ENCODE measurements around the gene CEMIP2.

The CEMIP2 gene

DNA sequence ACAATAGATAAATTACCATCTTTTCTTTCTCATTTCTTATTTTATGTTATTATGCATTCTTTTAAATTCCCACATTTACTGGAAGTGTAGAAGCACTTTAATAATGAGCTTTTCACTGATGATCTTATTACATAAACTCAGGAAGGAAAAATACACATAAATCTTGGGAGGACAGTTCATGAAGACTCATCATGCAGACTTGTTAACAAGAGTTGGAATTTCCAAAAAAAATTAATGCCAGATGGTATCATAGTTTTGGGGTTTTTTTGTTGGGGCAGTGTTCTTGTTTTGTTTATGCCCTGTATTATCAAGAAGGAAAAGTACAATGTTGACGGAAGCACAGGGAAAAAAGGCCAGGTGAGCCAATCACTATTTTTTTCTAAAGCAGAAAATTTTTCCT, 35.1 kb downstream of the CEMIP2 start:
- WGBS, result 100% methylated on average over 1 of the region's 1 CpG
- no peaks in the 10 kb centered on the region for H3K27me3 ChIP-seq (ENCODE audit: insufficient read depth, low read length)
- H3K36me3 ChIP-seq (ENCODE audit: insufficient read depth, low read length), result peaks cover 97% of the 10 kb centered on the region
- H3K27ac ChIP-seq (ENCODE audit: low read depth, low read length), result no peak overlapping the region
- H3K4me1 ChIP-seq (ENCODE audit: insufficient read depth, low read length), result peaks cover 5% of the 10 kb centered on the region
- no peak overlapping the region for H3K4me3 ChIP-seq (ENCODE audit: low read length)
- H3K9me3 ChIP-seq (ENCODE audit: insufficient read depth, low read depth, low read length), result no peaks in the 10 kb centered on the region
- no peak overlapping the region for H3K9ac ChIP-seq (ENCODE audit: low read depth, low read length)

DNA sequence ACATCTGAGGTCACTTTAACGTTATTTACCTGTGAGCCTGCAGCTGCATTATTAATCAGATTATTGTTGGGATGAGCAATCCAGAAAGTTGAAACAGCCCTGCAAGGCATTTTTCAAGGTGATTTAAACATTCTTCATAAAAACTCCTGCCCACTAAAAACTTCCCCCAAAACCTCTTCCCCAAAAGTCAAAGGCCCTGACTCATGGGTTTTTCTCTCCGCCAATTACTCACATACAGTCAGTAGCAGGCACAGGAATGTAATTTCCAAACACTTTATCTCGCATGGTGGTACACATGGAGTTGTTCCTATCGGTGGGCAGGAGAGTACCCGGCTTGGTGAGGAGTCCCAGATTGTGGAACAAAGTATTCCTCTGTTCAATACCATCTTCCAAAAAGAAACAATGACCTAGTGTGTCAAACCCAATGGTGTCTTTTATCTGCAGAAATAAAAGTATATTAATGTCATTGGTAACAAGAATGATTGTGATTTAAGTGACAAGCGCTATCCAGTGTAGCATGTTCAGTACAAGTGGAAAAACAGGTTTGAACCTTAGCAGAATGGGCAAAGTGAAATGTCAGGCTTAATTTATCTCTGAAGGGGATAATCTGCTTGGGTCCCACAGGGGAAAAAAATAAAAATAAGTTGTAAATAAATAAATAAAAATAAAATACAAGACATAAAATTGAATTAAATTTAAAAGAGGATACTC, 38.3 kb downstream of the CEMIP2 start:
- WGBS, result 97% methylated on average over 6 of the region's 6 CpGs
- peaks cover 5% of the 10 kb centered on the region for H3K4me1 ChIP-seq (ENCODE audit: insufficient read depth, low read length)
- no peak overlapping the region for H3K4me3 ChIP-seq (ENCODE audit: low read length)
- no peak overlapping the region for H3K27ac ChIP-seq (ENCODE audit: low read depth, low read length)
- H3K36me3 ChIP-seq (ENCODE audit: insufficient read depth, low read length), result peaks cover 95% of the 10 kb centered on the region
- no peaks in the 10 kb centered on the region for H3K9me3 ChIP-seq (ENCODE audit: insufficient read depth, low read depth, low read length)
- H3K27me3 ChIP-seq (ENCODE audit: insufficient read depth, low read length), result no peaks in the 10 kb centered on the region
- no peak overlapping the region for H3K9ac ChIP-seq (ENCODE audit: low read depth, low read length)

DNA sequence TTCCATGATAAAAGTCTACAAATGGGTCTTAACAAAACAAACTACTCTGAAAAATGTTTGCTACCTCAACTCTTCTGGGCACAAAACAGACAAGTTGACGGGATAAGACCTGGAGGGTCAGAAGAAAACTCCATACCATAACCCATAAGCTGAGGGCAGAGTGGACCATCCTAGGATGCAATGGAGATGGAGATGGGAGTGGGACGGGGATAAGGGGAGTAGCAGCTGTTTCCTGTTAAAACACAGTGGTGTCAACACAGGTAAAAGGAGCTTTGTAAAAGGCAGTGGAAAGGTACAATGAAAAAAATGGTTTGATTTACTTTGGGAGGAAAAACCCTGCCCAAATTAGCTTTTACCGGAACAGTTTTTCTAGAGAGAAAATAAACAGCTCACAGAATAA, 41.6 kb downstream of the CEMIP2 start:
- Histone ChIP-seq H3K4me1 (ENCODE audit: insufficient read depth, low read length) (no peaks in the 10 kb centered on the region), H3K27me3 (ENCODE audit: insufficient read depth, low read length) (no peaks in the 10 kb centered on the region), H3K4me3 (ENCODE audit: low read length) (no peak overlapping the region), H3K9ac (ENCODE audit: low read depth, low read length) (no peak overlapping the region), H3K9me3 (ENCODE audit: insufficient read depth, low read depth, low read length) (no peaks in the 10 kb centered on the region), H3K36me3 (ENCODE audit: insufficient read depth, low read length) (peaks cover 95% of the 10 kb centered on the region), H3K27ac (ENCODE audit: low read depth, low read length) (no peak overlapping the region)
- 79% methylated on average over 3 of the region's 3 CpGs for WGBS

DNA sequence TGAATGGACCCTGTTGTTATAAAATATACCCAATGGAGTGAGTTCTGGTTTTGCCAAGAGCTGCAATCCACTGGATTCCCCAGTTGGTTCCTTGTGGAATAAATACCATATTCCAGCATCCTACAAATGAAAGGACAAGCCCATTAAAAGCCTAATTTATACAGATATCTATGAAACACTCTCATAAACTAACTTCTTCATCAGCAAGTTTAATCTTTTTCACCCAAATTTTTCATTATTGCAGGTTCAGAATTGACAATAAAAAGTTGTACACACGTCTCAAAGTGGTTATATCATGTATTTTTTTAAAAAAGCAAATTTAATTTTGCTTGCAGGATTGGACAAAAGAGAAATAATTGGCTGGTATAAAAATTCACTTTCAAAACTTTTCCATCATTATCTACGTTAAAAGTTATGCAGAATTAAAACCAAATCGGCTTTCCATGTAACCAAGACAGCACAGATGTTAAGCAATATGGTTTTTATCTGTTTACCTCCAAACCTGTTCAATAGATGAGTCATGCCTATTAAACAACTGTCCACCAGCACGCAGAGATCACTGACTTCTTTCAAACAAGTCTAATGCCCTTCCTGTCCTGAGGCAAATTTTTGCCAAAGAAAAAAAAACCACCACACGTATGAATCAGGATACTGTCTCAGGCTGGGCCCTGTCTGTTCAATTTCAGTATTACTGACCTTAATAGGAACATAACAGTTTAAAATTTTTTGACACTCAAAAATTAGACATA, 42.5 kb downstream of the CEMIP2 start:
- Histone ChIP-seq H3K36me3 (ENCODE audit: insufficient read depth, low read length) (peaks cover 95% of the 10 kb centered on the region), H3K9ac (ENCODE audit: low read depth, low read length) (no peak overlapping the region), H3K4me1 (ENCODE audit: insufficient read depth, low read length) (no peaks in the 10 kb centered on the region), H3K27ac (ENCODE audit: low read depth, low read length) (no peak overlapping the region), H3K4me3 (ENCODE audit: low read length) (no peak overlapping the region), H3K27me3 (ENCODE audit: insufficient read depth, low read length) (no peaks in the 10 kb centered on the region), H3K9me3 (ENCODE audit: insufficient read depth, low read depth, low read length) (no peaks in the 10 kb centered on the region)
- 84% methylated on average over 4 of the region's 5 CpGs for WGBS

DNA sequence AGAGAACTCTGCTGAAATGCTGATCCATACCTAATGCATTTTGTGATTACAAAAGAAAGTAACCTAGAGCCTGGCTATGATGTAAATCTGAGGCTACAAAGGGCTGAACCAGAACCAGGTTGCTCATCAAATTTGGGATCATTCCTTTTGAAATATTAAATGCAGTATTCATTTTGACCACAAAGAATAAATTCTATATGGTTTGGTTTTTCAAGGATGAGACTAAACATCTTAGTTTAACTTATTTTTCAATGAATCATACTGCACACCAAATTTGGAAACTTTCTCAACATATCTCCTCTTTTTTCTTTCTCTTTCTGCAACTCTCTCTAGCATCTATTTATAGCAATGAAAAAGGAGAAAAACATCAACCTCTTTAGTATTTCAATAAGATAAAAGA, 46.5 kb downstream of the CEMIP2 start:
- H3K9me3 ChIP-seq (ENCODE audit: insufficient read depth, low read depth, low read length), result no peaks in the 10 kb centered on the region
- H3K9ac ChIP-seq (ENCODE audit: low read depth, low read length), result no peak overlapping the region
- H3K4me3 ChIP-seq (ENCODE audit: low read length), result no peak overlapping the region
- H3K27ac ChIP-seq (ENCODE audit: low read depth, low read length), result no peak overlapping the region
- no peaks in the 10 kb centered on the region for H3K4me1 ChIP-seq (ENCODE audit: insufficient read depth, low read length)
- peaks cover 95% of the 10 kb centered on the region for H3K36me3 ChIP-seq (ENCODE audit: insufficient read depth, low read length)
- H3K27me3 ChIP-seq (ENCODE audit: insufficient read depth, low read length), result no peaks in the 10 kb centered on the region

DNA sequence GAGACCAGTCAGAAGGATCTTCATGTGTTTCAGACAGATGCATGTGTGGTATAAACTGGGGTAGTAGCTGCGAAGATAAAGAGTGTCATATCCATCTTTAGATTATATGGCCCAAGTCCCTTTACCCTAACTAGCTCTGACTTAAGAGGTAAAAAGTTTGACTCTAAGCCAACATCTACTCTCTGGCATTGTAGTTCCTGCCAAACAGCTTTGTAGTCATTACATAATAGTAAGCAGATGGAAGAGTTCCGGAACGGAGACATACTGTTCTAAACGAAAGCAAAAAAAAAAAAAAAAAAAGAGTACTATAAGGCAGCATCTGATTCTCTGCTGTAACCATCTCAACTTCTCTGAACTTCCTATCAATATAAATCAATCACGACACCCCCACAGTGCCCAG, 48.8 kb downstream of the CEMIP2 start:
- no peak overlapping the region for H3K4me3 ChIP-seq (ENCODE audit: low read length)
- H3K27me3 ChIP-seq (ENCODE audit: insufficient read depth, low read length), result no peaks in the 10 kb centered on the region
- H3K9me3 ChIP-seq (ENCODE audit: insufficient read depth, low read depth, low read length), result no peaks in the 10 kb centered on the region
- no peak overlapping the region for H3K27ac ChIP-seq (ENCODE audit: low read depth, low read length)
- no peak overlapping the region for H3K9ac ChIP-seq (ENCODE audit: low read depth, low read length)
- 98% methylated on average over 4 of the region's 5 CpGs for WGBS
- peaks cover 94% of the 10 kb centered on the region for H3K36me3 ChIP-seq (ENCODE audit: insufficient read depth, low read length)
- H3K4me1 ChIP-seq (ENCODE audit: insufficient read depth, low read length), result no peaks in the 10 kb centered on the region

DNA sequence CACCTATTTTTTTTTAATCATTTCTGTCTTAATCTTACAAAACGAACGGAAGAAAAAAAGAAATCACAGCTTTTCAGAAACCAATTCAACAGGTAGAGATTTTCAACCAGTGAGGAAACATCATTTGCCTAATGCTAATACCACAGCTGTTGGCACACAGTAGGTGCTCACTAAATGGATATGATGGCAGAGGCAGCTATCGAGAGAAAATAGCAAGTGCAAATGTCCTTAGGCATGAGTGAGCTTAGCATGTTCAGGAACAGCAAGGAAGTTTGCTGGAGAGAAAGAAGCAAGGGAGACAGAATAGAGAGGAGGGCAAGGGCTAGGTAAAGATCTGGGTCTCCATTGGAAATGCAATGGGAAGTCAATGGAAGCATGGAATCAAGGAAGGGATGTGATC, 49.2 kb downstream of the CEMIP2 start:
- 94% methylated on average over 3 of the region's 3 CpGs for WGBS
- Histone ChIP-seq H3K9ac (ENCODE audit: low read depth, low read length) (no peak overlapping the region), H3K27me3 (ENCODE audit: insufficient read depth, low read length) (no peaks in the 10 kb centered on the region), H3K4me3 (ENCODE audit: low read length) (no peak overlapping the region), H3K9me3 (ENCODE audit: insufficient read depth, low read depth, low read length) (no peaks in the 10 kb centered on the region), H3K4me1 (ENCODE audit: insufficient read depth, low read length) (no peaks in the 10 kb centered on the region), H3K27ac (ENCODE audit: low read depth, low read length) (no peak overlapping the region), H3K36me3 (ENCODE audit: insufficient read depth, low read length) (peaks cover 94% of the 10 kb centered on the region)

DNA sequence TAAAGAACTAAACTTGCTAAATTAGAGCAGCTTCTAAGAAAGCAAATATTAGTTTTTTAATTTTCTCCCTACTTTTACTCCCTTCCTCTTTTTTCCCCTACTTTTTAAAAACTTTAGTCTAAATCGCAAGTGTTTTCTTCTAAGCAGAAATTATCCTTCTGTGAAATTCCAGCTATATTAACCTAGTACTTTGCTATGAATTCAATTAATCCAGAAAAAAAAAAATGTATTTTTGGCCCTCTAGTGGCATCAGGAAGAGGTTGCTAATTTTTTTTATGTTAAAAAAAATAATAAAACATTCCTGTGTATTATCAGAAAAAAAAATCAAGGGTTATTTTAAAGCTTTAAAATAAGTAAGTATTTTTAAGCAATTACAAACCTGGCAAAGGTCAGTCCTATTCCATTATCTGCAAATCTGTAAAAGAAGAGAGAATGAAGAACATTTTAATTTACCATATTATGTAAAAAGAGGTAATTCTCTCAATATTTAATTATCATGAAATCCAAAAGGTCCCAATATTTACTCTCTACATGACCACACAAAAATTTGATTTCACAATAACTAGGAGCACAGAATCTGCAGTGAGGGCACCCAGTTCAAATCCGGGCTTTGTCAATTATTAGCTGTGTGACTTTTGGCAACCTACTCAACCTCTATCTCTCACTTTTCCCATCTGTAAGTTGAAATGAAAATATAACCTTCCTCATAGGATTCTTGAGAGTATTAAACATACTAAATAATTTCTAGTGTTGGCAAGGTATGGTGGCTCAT, 52.0 kb downstream of the CEMIP2 start:
- WGBS, result 97% methylated on average over 2 of the region's 2 CpGs
- H3K27ac ChIP-seq (ENCODE audit: low read depth, low read length), result no peak overlapping the region
- H3K9ac ChIP-seq (ENCODE audit: low read depth, low read length), result no peak overlapping the region
- H3K9me3 ChIP-seq (ENCODE audit: insufficient read depth, low read depth, low read length), result no peaks in the 10 kb centered on the region
- H3K4me1 ChIP-seq (ENCODE audit: insufficient read depth, low read length), result no peaks in the 10 kb centered on the region
- H3K4me3 ChIP-seq (ENCODE audit: low read length), result no peak overlapping the region
- H3K27me3 ChIP-seq (ENCODE audit: insufficient read depth, low read length), result no peaks in the 10 kb centered on the region
- peaks cover 94% of the 10 kb centered on the region for H3K36me3 ChIP-seq (ENCODE audit: insufficient read depth, low read length)

DNA sequence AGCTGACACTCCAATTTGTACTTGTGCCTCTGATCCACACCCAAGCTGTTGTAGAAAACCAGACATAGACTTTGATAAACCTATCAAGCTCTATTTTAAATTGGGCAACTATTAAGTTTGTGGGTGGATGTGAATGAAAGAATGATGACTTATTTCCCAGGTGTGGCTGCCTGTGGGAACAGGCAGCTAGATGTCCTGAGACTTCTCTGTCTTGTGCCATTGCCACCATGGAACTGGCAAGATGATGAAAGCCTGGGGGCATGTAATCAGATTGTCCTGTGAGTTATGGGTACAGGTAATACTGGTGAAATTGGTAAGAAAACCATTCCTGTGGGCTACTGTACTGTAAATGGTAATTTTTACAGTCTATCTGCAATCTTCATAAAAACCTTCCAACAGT, 57.5 kb downstream of the CEMIP2 start:
- no peak overlapping the region for H3K27ac ChIP-seq (ENCODE audit: low read depth, low read length)
- H3K9me3 ChIP-seq (ENCODE audit: insufficient read depth, low read depth, low read length), result no peaks in the 10 kb centered on the region
- peaks cover 94% of the 10 kb centered on the region for H3K36me3 ChIP-seq (ENCODE audit: insufficient read depth, low read length)
- H3K4me1 ChIP-seq (ENCODE audit: insufficient read depth, low read length), result no peaks in the 10 kb centered on the region
- no peak overlapping the region for H3K9ac ChIP-seq (ENCODE audit: low read depth, low read length)
- no peaks in the 10 kb centered on the region for H3K27me3 ChIP-seq (ENCODE audit: insufficient read depth, low read length)
- H3K4me3 ChIP-seq (ENCODE audit: low read length), result no peak overlapping the region

DNA sequence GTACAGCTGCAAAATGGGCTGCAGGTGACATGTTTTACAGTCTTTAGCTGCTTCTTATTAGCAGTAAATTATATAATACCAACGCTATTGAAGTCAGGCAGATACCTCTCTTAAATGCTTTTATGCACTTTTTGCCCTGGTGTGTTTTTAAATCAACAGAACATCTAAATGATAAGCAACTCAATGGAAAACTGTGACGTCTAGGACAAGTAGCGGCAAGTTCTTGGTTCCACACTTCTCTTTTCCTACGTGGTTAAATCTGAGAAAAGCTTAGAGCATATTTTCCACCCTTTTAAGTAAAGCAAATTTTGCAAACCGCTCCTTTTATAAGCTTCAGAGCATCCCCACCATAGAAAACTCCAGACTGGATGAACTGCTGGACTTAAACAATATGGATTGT, 58.1 kb downstream of the CEMIP2 start:
- no peaks in the 10 kb centered on the region for H3K27me3 ChIP-seq (ENCODE audit: insufficient read depth, low read length)
- no peak overlapping the region for H3K27ac ChIP-seq (ENCODE audit: low read depth, low read length)
- H3K9ac ChIP-seq (ENCODE audit: low read depth, low read length), result no peak overlapping the region
- peaks cover 91% of the 10 kb centered on the region for H3K36me3 ChIP-seq (ENCODE audit: insufficient read depth, low read length)
- no peak overlapping the region for H3K4me3 ChIP-seq (ENCODE audit: low read length)
- no peaks in the 10 kb centered on the region for H3K9me3 ChIP-seq (ENCODE audit: insufficient read depth, low read depth, low read length)
- WGBS, result 92% methylated on average over 5 of the region's 5 CpGs
- H3K4me1 ChIP-seq (ENCODE audit: insufficient read depth, low read length), result no peaks in the 10 kb centered on the region

DNA sequence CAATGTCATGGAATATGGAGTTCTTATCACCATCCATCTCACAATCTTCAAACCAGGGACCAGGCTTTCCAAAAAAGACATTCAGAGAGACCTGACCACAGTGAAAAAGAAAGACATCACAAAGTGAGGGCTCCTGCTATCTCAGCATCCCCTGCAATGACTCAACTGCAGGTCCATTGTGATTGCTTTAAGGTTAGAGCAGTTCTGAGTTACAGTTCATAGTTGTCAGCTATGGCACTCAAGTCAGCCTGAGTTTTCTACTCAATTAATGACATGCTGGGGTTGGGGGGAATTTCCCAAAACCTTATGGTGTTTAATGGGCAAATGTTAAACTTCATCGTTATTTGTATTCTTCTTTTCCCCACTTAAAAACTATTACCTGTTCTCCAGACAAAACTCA, 58.9 kb downstream of the CEMIP2 start:
- no CpG with 5 or more reads among the region's 1 CpG for WGBS
- Histone ChIP-seq H3K4me1 (ENCODE audit: insufficient read depth, low read length) (no peaks in the 10 kb centered on the region), H3K27me3 (ENCODE audit: insufficient read depth, low read length) (no peaks in the 10 kb centered on the region), H3K9ac (ENCODE audit: low read depth, low read length) (no peak overlapping the region), H3K4me3 (ENCODE audit: low read length) (no peak overlapping the region), H3K36me3 (ENCODE audit: insufficient read depth, low read length) (peaks cover 91% of the 10 kb centered on the region), H3K9me3 (ENCODE audit: insufficient read depth, low read depth, low read length) (no peaks in the 10 kb centered on the region), H3K27ac (ENCODE audit: low read depth, low read length) (no peak overlapping the region)
